Measurements from ENCODE around the gene PXYLP1. TPM values are rescaled to one million over a fixed set of nuclear protein-coding genes. Genes with fewer than 3 reads are reported as not detected.

Gene PXYLP1
- total and polyA plus RNA-seq, 9 of the 15 experiments (the other 6 are each of a cell fraction or from before 2014, with no cell fraction given) = 0.80 to 2.9 (median 1.3) TPM

- no peak for TF ChIP-seq SOX6 (IDR thresholded peaks at IDR 0.05)
- no peak for TF ChIP-seq ASH1L (IDR thresholded peaks at IDR 0.05; ENCODE audit: borderline replicate concordance, low read depth, partially characterized antibody)
- no peak for TF ChIP-seq NFIX (CRISPR knock-in tag; IDR thresholded peaks at IDR 0.05; ENCODE audit: low read depth)
- TF ChIP-seq RBM15 (IDR thresholded peaks at IDR 0.05; ENCODE audit: insufficient read depth, low read length) = no peak
- no peak for TF ChIP-seq TBL1XR1 (IDR thresholded peaks at IDR 0.05; ENCODE audit: low read length in 2 of 2)
- TF ChIP-seq RAD21 (CRISPR knock-in tag; conservative IDR thresholded peaks at IDR 0.05 in 1 of 2, IDR thresholded peaks at IDR 0.05 in 1 of 2) = peak; percentile 97 to 99
- TF ChIP-seq, protein P1, sequence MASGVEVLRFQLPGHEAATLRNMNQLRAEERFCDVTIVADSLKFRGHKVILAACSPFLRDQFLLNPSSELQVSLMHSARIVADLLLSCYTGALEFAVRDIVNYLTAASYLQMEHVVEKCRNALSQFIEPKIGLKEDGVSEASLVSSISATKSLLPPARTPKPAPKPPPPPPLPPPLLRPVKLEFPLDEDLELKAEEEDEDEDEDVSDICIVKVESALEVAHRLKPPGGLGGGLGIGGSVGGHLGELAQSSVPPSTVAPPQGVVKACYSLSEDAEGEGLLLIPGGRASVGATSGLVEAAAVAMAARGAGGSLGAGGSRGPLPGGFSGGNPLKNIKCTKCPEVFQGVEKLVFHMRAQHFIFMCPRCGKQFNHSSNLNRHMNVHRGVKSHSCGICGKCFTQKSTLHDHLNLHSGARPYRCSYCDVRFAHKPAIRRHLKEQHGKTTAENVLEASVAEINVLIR (CRISPR knock-in tag; IDR thresholded peaks at IDR 0.05) = no peak
- TF ChIP-seq GATA2 (CRISPR knock-in tag; IDR thresholded peaks at IDR 0.05) = no peak
- TF ChIP-seq NCOA1 (IDR thresholded peaks at IDR 0.05; ENCODE audit: low read depth) = no peak
- TF ChIP-seq TRIM28 (IDR thresholded peaks at IDR 0.05) = no peak
- no peak for TF ChIP-seq UBTF (IDR thresholded peaks at IDR 0.05; ENCODE audit: borderline replicate concordance in 1 of 2, low read depth in 2 of 2, low read length in 2 of 2)
- no peak for TF ChIP-seq NFYB (IDR thresholded peaks at IDR 0.05; ENCODE audit: extremely low read depth, insufficient read length)
- peak; percentile 34; the same call in 1 of the 2 replicates for TF ChIP-seq XRCC5 (IDR thresholded peaks at IDR 0.05; ENCODE audit: low read depth, low read length)
- no peak for TF ChIP-seq SAFB2 (IDR thresholded peaks at IDR 0.05; ENCODE audit: borderline replicate concordance, low read depth, low read length, severe bottlenecking)
- TF ChIP-seq THRB (CRISPR knock-in tag; conservative IDR thresholded peaks at IDR 0.05) = no peak
- TF ChIP-seq, protein P2, sequence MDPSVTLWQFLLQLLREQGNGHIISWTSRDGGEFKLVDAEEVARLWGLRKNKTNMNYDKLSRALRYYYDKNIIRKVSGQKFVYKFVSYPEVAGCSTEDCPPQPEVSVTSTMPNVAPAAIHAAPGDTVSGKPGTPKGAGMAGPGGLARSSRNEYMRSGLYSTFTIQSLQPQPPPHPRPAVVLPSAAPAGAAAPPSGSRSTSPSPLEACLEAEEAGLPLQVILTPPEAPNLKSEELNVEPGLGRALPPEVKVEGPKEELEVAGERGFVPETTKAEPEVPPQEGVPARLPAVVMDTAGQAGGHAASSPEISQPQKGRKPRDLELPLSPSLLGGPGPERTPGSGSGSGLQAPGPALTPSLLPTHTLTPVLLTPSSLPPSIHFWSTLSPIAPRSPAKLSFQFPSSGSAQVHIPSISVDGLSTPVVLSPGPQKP (CRISPR knock-in tag; IDR thresholded peaks at IDR 0.05) = no peak
- TF ChIP-seq SP2 (IDR thresholded peaks at IDR 0.05; ENCODE audit: extremely low read depth, low read depth, low read length, poor library complexity, severe bottlenecking) = no peak
- no peak for TF ChIP-seq PCBP2 (IDR thresholded peaks at IDR 0.05; ENCODE audit: low read depth, low read length, poor library complexity, severe bottlenecking)
- no peak for TF ChIP-seq PRPF4 (IDR thresholded peaks at IDR 0.05; ENCODE audit: insufficient read depth, low read depth, low read length, poor library complexity, severe bottlenecking)
- TF ChIP-seq TGIF2 (CRISPR knock-in tag; IDR thresholded peaks at IDR 0.05) = no peak
- TF ChIP-seq ZFP30 (CRISPR knock-in tag; IDR thresholded peaks at IDR 0.05; ENCODE audit: borderline replicate concordance) = no peak
These were observed 39.3 kb upstream of the PXYLP1 start (continued) for GRCh38 chr3:141192345-141192744.

Measured in K562 (cell line).